ENCODE results near the gene GPC5.
"Not testable (repeated sequence)": the region's sequence is repeated elsewhere in the genome, so short reads cannot be mapped to it uniquely, and the experiment has no call there.

The GPC5 gene

GRCh38 chr13:91405240-91405639, 6.8 kb downstream of the GPC5 start:
- no peaks in the 10 kb centered on the region for H3K36me3 ChIP-seq (ENCODE audit: control insufficient read depth, insufficient read depth, low read length, severe bottlenecking)
- no peak overlapping the region for H3K4me3 ChIP-seq (ENCODE audit: low read length)
- H3K9ac ChIP-seq (ENCODE audit: low read length): no peak overlapping the region
- peaks cover 12% of the 10 kb centered on the region for H3K27me3 ChIP-seq (replicated peaks; ENCODE audit: control insufficient read depth, insufficient read depth, low read length)
- DNase-seq (ENCODE audit: low read depth): no peak
- no peaks in the 10 kb centered on the region for H3K9me3 ChIP-seq (ENCODE audit: control insufficient read depth, low read length)
- H3K4me1 ChIP-seq (ENCODE audit: control insufficient read depth, insufficient read depth, low read length): no peaks in the 10 kb centered on the region

GRCh38 chr13:91406619-91407018, 8.2 kb downstream of the GPC5 start:
- peak; percentile 58 for DNase-seq (ENCODE audit: low read depth)
- Histone ChIP-seq H3K4me3 (ENCODE audit: low read length) (no peak overlapping the region), H3K9me3 (ENCODE audit: control insufficient read depth, low read length) (no peaks in the 10 kb centered on the region), H3K36me3 (ENCODE audit: control insufficient read depth, insufficient read depth, low read length, severe bottlenecking) (no peaks in the 10 kb centered on the region), H3K9ac (ENCODE audit: low read length) (no peak overlapping the region), H3K4me1 (ENCODE audit: control insufficient read depth, insufficient read depth, low read length) (no peaks in the 10 kb centered on the region), H3K27me3 (replicated peaks; ENCODE audit: control insufficient read depth, insufficient read depth, low read length) (peaks cover 9% of the 10 kb centered on the region)

DNA sequence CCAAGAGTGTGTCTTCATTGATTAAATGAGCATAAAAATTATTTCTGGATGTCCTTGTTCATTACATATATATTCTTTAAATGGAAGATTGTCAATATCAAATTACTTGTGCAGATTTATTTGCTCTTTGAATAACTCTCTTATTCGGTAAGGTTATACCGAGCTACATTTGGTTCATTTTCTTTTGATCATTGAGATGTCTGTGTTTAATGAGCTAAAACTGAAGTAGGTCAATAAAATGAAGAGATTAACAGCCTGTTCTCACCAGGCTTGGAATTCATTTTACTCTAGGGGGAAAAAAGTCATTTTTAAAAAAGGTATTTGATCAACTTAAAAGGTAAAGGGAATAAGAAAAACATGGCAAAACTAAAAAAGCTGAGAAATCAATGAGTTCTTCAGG, 10.6 kb downstream of the GPC5 start:
- H3K4me3 ChIP-seq (ENCODE audit: low read length): no peak overlapping the region
- peaks cover 2% of the 10 kb centered on the region for H3K4me1 ChIP-seq (ENCODE audit: control insufficient read depth, insufficient read depth, low read length)
- no peak overlapping the region for H3K9ac ChIP-seq (ENCODE audit: low read length)
- peaks cover 8% of the 10 kb centered on the region for H3K27me3 ChIP-seq (replicated peaks; ENCODE audit: control insufficient read depth, insufficient read depth, low read length)
- H3K9me3 ChIP-seq (ENCODE audit: control insufficient read depth, low read length): no peaks in the 10 kb centered on the region
- DNase-seq (ENCODE audit: low read depth): no peak
- no peaks in the 10 kb centered on the region for H3K36me3 ChIP-seq (ENCODE audit: control insufficient read depth, insufficient read depth, low read length, severe bottlenecking)

GRCh38 chr13:91416579-91416978, 18.2 kb downstream of the GPC5 start:
- H3K4me3 ChIP-seq (ENCODE audit: low read length); H3K9me3 ChIP-seq (ENCODE audit: control insufficient read depth, low read length); H3K36me3 ChIP-seq (ENCODE audit: control insufficient read depth, insufficient read depth, low read length, severe bottlenecking); H3K4me1 ChIP-seq (ENCODE audit: control insufficient read depth, insufficient read depth, low read length); DNase-seq (ENCODE audit: low read depth); H3K9ac ChIP-seq (ENCODE audit: low read length): not testable (repeated sequence)
- peaks cover 11% of the 10 kb centered on the region for H3K27me3 ChIP-seq (replicated peaks; ENCODE audit: control insufficient read depth, insufficient read depth, low read length)

DNA sequence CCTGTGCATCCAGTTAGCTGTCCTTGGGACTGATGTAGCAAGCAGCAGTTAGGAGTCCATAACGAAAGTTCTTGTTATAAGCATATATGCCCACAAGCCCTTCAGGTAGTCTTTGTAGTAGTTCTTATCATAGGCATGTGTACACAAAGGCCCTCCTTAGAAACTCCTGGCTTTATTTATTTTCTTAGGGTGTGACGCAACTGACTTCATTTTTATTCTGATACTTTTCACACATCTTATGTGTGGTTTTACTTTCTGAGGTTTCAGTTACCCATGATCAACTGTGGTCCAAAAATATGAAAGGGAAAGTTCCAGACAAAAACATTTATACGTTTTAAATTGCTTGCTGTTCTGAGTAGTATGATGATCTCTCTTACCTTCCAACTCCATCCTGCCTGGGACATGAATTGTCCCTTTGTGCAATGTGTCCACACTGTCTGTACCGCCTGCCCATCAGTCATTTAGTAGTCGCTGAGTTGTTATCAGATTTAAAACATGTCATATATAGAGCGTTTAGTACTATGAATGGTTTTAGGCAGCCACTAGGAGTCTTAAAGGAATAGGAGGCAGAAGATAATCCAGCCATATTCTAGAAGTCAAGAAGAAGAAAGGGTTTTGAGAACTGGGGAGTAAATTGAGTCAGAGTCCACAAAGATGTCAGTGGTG, 19.4 kb downstream of the GPC5 start:
- Histone ChIP-seq H3K9me3 (ENCODE audit: control insufficient read depth, low read length) (no peaks in the 10 kb centered on the region), H3K4me1 (ENCODE audit: control insufficient read depth, insufficient read depth, low read length) (peaks cover 8% of the 10 kb centered on the region), H3K27me3 (replicated peaks; ENCODE audit: control insufficient read depth, insufficient read depth, low read length) (peaks cover 6% of the 10 kb centered on the region), H3K36me3 (ENCODE audit: control insufficient read depth, insufficient read depth, low read length, severe bottlenecking) (no peaks in the 10 kb centered on the region), H3K4me3 (ENCODE audit: low read length) (no peak overlapping the region), H3K9ac (ENCODE audit: low read length) (no peak overlapping the region)
- DNase-seq (ENCODE audit: low read depth): no peak

- H3K4me1 ChIP-seq (ENCODE audit: control insufficient read depth, insufficient read depth, low read length): peaks cover 1% of the 10 kb centered on the region
- peaks cover 11% of the 10 kb centered on the region for H3K9me3 ChIP-seq (ENCODE audit: control insufficient read depth, low read length)
- H3K27me3 ChIP-seq (replicated peaks; ENCODE audit: control insufficient read depth, insufficient read depth, low read length): no peaks in the 10 kb centered on the region
- no peak overlapping the region for H3K9ac ChIP-seq (ENCODE audit: low read length)
- no peaks in the 10 kb centered on the region for H3K36me3 ChIP-seq (ENCODE audit: control insufficient read depth, insufficient read depth, low read length, severe bottlenecking)
- no peak overlapping the region for H3K4me3 ChIP-seq (ENCODE audit: low read length)
- DNase-seq (ENCODE audit: low read depth): no peak
Measured at GRCh38 chr13:91426913-91427312, 28.5 kb downstream of the GPC5 start.

GRCh38 chr13:91438674-91439073, 40.3 kb downstream of the GPC5 start:
- H3K9ac ChIP-seq (ENCODE audit: low read length); H3K36me3 ChIP-seq (ENCODE audit: control insufficient read depth, insufficient read depth, low read length, severe bottlenecking); H3K9me3 ChIP-seq (ENCODE audit: control insufficient read depth, low read length); H3K4me3 ChIP-seq (ENCODE audit: low read length); H3K27me3 ChIP-seq (replicated peaks; ENCODE audit: control insufficient read depth, insufficient read depth, low read length); H3K4me1 ChIP-seq (ENCODE audit: control insufficient read depth, insufficient read depth, low read length); DNase-seq (ENCODE audit: low read depth): not testable (repeated sequence)

- no peak overlapping the region for H3K9ac ChIP-seq (ENCODE audit: low read length)
- H3K27me3 ChIP-seq (replicated peaks; ENCODE audit: control insufficient read depth, insufficient read depth, low read length): no peaks in the 10 kb centered on the region
- no peaks in the 10 kb centered on the region for H3K4me1 ChIP-seq (ENCODE audit: control insufficient read depth, insufficient read depth, low read length)
- H3K9me3 ChIP-seq (ENCODE audit: control insufficient read depth, low read length): no peaks in the 10 kb centered on the region
- H3K4me3 ChIP-seq (ENCODE audit: low read length): no peak overlapping the region
- DNase-seq (ENCODE audit: low read depth): no peak
- no peaks in the 10 kb centered on the region for H3K36me3 ChIP-seq (ENCODE audit: control insufficient read depth, insufficient read depth, low read length, severe bottlenecking)
Measured at GRCh38 chr13:91450913-91451312, 52.5 kb downstream of the GPC5 start.

- no peak overlapping the region for H3K4me3 ChIP-seq (ENCODE audit: low read length)
- no peaks in the 10 kb centered on the region for H3K4me1 ChIP-seq (ENCODE audit: control insufficient read depth, insufficient read depth, low read length)
- no peak overlapping the region for H3K9ac ChIP-seq (ENCODE audit: low read length)
- H3K9me3 ChIP-seq (ENCODE audit: control insufficient read depth, low read length): no peaks in the 10 kb centered on the region
- H3K36me3 ChIP-seq (ENCODE audit: control insufficient read depth, insufficient read depth, low read length, severe bottlenecking): no peaks in the 10 kb centered on the region
- no peak for DNase-seq (ENCODE audit: low read depth)
- H3K27me3 ChIP-seq (replicated peaks; ENCODE audit: control insufficient read depth, insufficient read depth, low read length): no peaks in the 10 kb centered on the region
Measured at GRCh38 chr13:91454666-91455065, 56.2 kb downstream of the GPC5 start.

DNA sequence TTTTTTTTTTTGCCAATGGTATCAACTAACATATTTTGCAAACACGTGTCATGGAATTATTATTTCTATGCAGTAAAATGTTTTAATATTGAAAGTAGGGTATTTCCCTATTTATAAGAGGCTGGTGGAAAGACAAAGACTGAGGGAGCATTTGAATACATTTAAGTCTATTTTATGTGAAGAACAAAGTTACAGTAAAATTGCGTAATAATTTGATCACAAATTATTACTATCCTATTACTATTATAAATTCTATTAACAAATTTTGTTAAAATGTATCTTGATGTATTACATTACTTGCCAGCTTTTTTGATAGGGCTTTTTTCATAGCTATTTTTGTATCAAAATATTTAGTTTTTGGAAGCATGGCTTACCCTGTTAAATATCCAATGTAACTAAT, 58.4 kb downstream of the GPC5 start:
- no peak for DNase-seq (ENCODE audit: low read depth)
- no peak overlapping the region for H3K4me3 ChIP-seq (ENCODE audit: low read length)

GRCh38 chr13:91459485-91459884, 61.1 kb downstream of the GPC5 start:
- no peaks in the 10 kb centered on the region for H3K9me3 ChIP-seq (ENCODE audit: control insufficient read depth, low read length)
- H3K9ac ChIP-seq (ENCODE audit: low read length): no peak overlapping the region
- no peak overlapping the region for H3K4me3 ChIP-seq (ENCODE audit: low read length)
- DNase-seq (ENCODE audit: low read depth): no peak
- H3K4me1 ChIP-seq (ENCODE audit: control insufficient read depth, insufficient read depth, low read length): no peaks in the 10 kb centered on the region
- H3K27me3 ChIP-seq (replicated peaks; ENCODE audit: control insufficient read depth, insufficient read depth, low read length): no peaks in the 10 kb centered on the region
- H3K36me3 ChIP-seq (ENCODE audit: control insufficient read depth, insufficient read depth, low read length, severe bottlenecking): no peaks in the 10 kb centered on the region

More for the DNA sequence above, 58.4 kb downstream of the GPC5 start:
- Histone ChIP-seq H3K9ac (ENCODE audit: low read length) (no peak overlapping the region), H3K27me3 (replicated peaks; ENCODE audit: control insufficient read depth, insufficient read depth, low read length) (no peaks in the 10 kb centered on the region), H3K36me3 (ENCODE audit: control insufficient read depth, insufficient read depth, low read length, severe bottlenecking) (no peaks in the 10 kb centered on the region), H3K4me1 (ENCODE audit: control insufficient read depth, insufficient read depth, low read length) (no peaks in the 10 kb centered on the region), H3K9me3 (ENCODE audit: control insufficient read depth, low read length) (no peaks in the 10 kb centered on the region)

DNA sequence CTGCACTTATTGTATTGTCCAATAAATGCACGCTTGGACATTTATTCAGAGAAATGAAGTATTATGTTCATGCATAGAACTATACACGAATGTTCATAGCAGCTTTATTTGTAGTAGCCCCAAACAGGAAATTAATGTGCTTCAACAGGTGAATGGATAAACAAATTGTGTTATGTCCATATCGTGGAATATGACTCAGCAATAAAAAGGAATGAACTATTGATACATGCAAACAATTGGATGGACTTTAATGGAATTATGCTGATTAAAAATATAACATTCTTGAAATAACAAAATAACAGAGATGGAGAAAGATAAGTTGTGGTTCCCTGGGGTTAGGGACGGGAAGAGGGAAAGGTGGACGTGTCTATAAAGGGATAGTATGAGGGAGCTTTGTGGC, 65.9 kb downstream of the GPC5 start:
- Histone ChIP-seq H3K4me1 (ENCODE audit: control insufficient read depth, insufficient read depth, low read length) (no peaks in the 10 kb centered on the region), H3K27me3 (replicated peaks; ENCODE audit: control insufficient read depth, insufficient read depth, low read length) (no peaks in the 10 kb centered on the region), H3K9me3 (ENCODE audit: control insufficient read depth, low read length) (no peaks in the 10 kb centered on the region), H3K4me3 (ENCODE audit: low read length) (no peak overlapping the region), H3K9ac (ENCODE audit: low read length) (no peak overlapping the region), H3K36me3 (ENCODE audit: control insufficient read depth, insufficient read depth, low read length, severe bottlenecking) (no peaks in the 10 kb centered on the region)
- DNase-seq (ENCODE audit: low read depth): no peak

Data from adipocyte (in vitro differentiated cells).